WTC11 (cell line): ENCODE measurements around the gene PKP4.

Experiments used
- CBFB ChIP-seq: sonication (generic); formaldehyde crosslinking; IDR thresholded peaks from 2 replicates; pipeline ENCODE4 v1.8.1; 2022; ENCODE audit warnings: mild to moderate bottlenecking, low read depth, missing genetic modification reagents
- CREB1 ChIP-seq: sonication (generic); formaldehyde crosslinking; IDR thresholded peaks from 2 replicates; pipeline ENCODE4 v1.8.0; 2023; ENCODE audit warnings: mild to moderate bottlenecking, missing genetic modification reagents
- EMX1 ChIP-seq: fragments of 250-450 bp; sonication (Bioruptor Pico); IDR thresholded peaks from 2 replicates; pipeline ENCODE4 v1.8.0; 2021; ENCODE audit warnings: mild to moderate bottlenecking
- IRF2 ChIP-seq: sonication (generic); formaldehyde crosslinking; IDR thresholded peaks from 2 replicates; pipeline ENCODE4 v1.8.0; 2022; ENCODE audit warnings: low read depth, missing genetic modification reagents, borderline replicate concordance
- NR1H2 ChIP-seq: sonication (generic); formaldehyde crosslinking; IDR thresholded peaks from 2 replicates; pipeline ENCODE4 v1.9.0; 2021; ENCODE audit warnings: mild to moderate bottlenecking, moderate library complexity, missing genetic modification reagents
- NR2C2 ChIP-seq: sonication (generic); formaldehyde crosslinking; IDR thresholded peaks from 2 replicates; pipeline ENCODE4 v1.8.0; 2022; ENCODE audit warnings: mild to moderate bottlenecking, missing genetic modification reagents
- RORB ChIP-seq: fragments of 250-450 bp; sonication (Bioruptor Pico); IDR thresholded peaks from 2 replicates; pipeline ENCODE4 v1.9.0; 2021; ENCODE audit warnings: mild to moderate bottlenecking
- SP1 ChIP-seq: sonication (generic); formaldehyde crosslinking; conservative IDR thresholded peaks from 2 replicates; pipeline ENCODE4 v1.8.1; 2022; ENCODE audit warnings: missing genetic modification reagents
- ZBTB21 ChIP-seq: sonication (generic); formaldehyde crosslinking; IDR thresholded peaks from 2 replicates; pipeline ENCODE4 v1.8.1; 2023; ENCODE audit warnings: mild to moderate bottlenecking, missing genetic modification reagents, borderline replicate concordance
- TF ChIP-seq, protein P1 (sequence below): fragments of 200-600 bp; IDR thresholded peaks from 2 replicates; pipeline ENCODE4 v1.8.0; 2022; ENCODE audit warnings: antibody characterized with exemption
- TF ChIP-seq, protein P2 (sequence below): fragments of 250-450 bp; sonication (Bioruptor Pico); IDR thresholded peaks from 2 replicates; pipeline ENCODE4 v1.9.0; 2021; ENCODE audit warnings: mild to moderate bottlenecking, borderline replicate concordance
- TF ChIP-seq, protein P3 (sequence below): sonication (generic); formaldehyde crosslinking; IDR thresholded peaks from 2 replicates; pipeline ENCODE4 v1.8.0; 2022; ENCODE audit warnings: mild to moderate bottlenecking, missing genetic modification reagents
- TF ChIP-seq, protein P4 (sequence below): sonication (generic); formaldehyde crosslinking; IDR thresholded peaks from 2 replicates; pipeline ENCODE4 v1.8.1; 2023; ENCODE audit warnings: mild to moderate bottlenecking, missing genetic modification reagents, moderate library complexity

DNA sequence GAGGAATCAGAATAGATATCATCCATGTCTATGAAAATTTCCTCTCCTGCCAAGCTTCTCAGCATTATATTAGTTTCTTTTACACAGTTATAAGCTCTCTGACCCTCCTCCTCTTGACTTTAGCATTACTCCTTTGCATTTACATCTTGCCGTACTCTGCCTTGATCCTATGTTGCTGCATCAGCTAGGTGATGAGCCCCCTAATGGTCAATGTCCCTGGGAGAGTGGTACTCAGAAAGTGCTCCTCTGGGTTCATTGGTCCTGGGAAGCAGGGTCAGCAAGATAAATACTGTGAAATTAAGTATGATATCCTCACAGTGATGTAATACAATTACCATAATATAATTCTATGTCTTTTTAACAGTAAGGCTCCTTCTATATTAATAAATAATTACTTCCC, 74.1 kb downstream of the PKP4 start:
- TF ChIP-seq NR2C2 (CRISPR knock-in tag), result no peak
- TF ChIP-seq, protein P1, sequence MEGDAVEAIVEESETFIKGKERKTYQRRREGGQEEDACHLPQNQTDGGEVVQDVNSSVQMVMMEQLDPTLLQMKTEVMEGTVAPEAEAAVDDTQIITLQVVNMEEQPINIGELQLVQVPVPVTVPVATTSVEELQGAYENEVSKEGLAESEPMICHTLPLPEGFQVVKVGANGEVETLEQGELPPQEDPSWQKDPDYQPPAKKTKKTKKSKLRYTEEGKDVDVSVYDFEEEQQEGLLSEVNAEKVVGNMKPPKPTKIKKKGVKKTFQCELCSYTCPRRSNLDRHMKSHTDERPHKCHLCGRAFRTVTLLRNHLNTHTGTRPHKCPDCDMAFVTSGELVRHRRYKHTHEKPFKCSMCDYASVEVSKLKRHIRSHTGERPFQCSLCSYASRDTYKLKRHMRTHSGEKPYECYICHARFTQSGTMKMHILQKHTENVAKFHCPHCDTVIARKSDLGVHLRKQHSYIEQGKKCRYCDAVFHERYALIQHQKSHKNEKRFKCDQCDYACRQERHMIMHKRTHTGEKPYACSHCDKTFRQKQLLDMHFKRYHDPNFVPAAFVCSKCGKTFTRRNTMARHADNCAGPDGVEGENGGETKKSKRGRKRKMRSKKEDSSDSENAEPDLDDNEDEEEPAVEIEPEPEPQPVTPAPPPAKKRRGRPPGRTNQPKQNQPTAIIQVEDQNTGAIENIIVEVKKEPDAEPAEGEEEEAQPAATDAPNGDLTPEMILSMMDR, result no peak
- no peak for TF ChIP-seq IRF2 (CRISPR knock-in tag)
- TF ChIP-seq, protein P2, sequence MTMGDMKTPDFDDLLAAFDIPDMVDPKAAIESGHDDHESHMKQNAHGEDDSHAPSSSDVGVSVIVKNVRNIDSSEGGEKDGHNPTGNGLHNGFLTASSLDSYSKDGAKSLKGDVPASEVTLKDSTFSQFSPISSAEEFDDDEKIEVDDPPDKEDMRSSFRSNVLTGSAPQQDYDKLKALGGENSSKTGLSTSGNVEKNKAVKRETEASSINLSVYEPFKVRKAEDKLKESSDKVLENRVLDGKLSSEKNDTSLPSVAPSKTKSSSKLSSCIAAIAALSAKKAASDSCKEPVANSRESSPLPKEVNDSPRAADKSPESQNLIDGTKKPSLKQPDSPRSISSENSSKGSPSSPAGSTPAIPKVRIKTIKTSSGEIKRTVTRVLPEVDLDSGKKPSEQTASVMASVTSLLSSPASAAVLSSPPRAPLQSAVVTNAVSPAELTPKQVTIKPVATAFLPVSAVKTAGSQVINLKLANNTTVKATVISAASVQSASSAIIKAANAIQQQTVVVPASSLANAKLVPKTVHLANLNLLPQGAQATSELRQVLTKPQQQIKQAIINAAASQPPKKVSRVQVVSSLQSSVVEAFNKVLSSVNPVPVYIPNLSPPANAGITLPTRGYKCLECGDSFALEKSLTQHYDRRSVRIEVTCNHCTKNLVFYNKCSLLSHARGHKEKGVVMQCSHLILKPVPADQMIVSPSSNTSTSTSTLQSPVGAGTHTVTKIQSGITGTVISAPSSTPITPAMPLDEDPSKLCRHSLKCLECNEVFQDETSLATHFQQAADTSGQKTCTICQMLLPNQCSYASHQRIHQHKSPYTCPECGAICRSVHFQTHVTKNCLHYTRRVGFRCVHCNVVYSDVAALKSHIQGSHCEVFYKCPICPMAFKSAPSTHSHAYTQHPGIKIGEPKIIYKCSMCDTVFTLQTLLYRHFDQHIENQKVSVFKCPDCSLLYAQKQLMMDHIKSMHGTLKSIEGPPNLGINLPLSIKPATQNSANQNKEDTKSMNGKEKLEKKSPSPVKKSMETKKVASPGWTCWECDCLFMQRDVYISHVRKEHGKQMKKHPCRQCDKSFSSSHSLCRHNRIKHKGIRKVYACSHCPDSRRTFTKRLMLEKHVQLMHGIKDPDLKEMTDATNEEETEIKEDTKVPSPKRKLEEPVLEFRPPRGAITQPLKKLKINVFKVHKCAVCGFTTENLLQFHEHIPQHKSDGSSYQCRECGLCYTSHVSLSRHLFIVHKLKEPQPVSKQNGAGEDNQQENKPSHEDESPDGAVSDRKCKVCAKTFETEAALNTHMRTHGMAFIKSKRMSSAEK (CRISPR knock-in tag), result no peak
- TF ChIP-seq RORB (CRISPR knock-in tag), result no peak
- TF ChIP-seq, protein P3, sequence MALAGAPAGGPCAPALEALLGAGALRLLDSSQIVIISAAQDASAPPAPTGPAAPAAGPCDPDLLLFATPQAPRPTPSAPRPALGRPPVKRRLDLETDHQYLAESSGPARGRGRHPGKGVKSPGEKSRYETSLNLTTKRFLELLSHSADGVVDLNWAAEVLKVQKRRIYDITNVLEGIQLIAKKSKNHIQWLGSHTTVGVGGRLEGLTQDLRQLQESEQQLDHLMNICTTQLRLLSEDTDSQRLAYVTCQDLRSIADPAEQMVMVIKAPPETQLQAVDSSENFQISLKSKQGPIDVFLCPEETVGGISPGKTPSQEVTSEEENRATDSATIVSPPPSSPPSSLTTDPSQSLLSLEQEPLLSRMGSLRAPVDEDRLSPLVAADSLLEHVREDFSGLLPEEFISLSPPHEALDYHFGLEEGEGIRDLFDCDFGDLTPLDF (CRISPR knock-in tag), result no peak
- TF ChIP-seq CBFB, result no peak
- TF ChIP-seq NR1H2 (CRISPR knock-in tag), result no peak
- TF ChIP-seq CREB1 (CRISPR knock-in tag), result no peak
- TF ChIP-seq, protein P4, sequence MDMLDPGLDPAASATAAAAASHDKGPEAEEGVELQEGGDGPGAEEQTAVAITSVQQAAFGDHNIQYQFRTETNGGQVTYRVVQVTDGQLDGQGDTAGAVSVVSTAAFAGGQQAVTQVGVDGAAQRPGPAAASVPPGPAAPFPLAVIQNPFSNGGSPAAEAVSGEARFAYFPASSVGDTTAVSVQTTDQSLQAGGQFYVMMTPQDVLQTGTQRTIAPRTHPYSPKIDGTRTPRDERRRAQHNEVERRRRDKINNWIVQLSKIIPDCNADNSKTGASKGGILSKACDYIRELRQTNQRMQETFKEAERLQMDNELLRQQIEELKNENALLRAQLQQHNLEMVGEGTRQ (CRISPR knock-in tag), result no peak
- TF ChIP-seq ZBTB21 (CRISPR knock-in tag), result no peak
- no peak for TF ChIP-seq EMX1 (CRISPR knock-in tag)
- TF ChIP-seq SP1 (CRISPR knock-in tag), result no peak
